GM12864 (cell line): Measurements from ENCODE around the gene NTRK3.

Experiments
- DNase-seq: peaks from one replicate; pipeline ENCODE4 v3.0.0-alpha.2; 2011; ENCODE audit warnings: low read depth
- H3K4me3 ChIP-seq: 2 replicates; pipeline ENCODE4 v1.5.1; 2011; ENCODE audit warnings: mild to moderate bottlenecking, low read depth, low read length, control low read depth
- TF ChIP-seq, protein P1 (sequence below): IDR thresholded peaks from 2 replicates; pipeline ENCODE4 v1.5.1; 2011; ENCODE audit warnings: low read depth, mild to moderate bottlenecking, moderate library complexity, low read length, control low read depth, inconsistent platforms; ENCODE audit errors: missing control alignments

Gene NTRK3

GRCh38 chr15:87941606-87942005 lies 314.9 kb downstream of the NTRK3 start:
- H3K4me3 ChIP-seq = no peak overlapping the region
- DNase-seq = no peak
- TF ChIP-seq, protein P1, sequence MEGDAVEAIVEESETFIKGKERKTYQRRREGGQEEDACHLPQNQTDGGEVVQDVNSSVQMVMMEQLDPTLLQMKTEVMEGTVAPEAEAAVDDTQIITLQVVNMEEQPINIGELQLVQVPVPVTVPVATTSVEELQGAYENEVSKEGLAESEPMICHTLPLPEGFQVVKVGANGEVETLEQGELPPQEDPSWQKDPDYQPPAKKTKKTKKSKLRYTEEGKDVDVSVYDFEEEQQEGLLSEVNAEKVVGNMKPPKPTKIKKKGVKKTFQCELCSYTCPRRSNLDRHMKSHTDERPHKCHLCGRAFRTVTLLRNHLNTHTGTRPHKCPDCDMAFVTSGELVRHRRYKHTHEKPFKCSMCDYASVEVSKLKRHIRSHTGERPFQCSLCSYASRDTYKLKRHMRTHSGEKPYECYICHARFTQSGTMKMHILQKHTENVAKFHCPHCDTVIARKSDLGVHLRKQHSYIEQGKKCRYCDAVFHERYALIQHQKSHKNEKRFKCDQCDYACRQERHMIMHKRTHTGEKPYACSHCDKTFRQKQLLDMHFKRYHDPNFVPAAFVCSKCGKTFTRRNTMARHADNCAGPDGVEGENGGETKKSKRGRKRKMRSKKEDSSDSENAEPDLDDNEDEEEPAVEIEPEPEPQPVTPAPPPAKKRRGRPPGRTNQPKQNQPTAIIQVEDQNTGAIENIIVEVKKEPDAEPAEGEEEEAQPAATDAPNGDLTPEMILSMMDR = no peak

DNA sequence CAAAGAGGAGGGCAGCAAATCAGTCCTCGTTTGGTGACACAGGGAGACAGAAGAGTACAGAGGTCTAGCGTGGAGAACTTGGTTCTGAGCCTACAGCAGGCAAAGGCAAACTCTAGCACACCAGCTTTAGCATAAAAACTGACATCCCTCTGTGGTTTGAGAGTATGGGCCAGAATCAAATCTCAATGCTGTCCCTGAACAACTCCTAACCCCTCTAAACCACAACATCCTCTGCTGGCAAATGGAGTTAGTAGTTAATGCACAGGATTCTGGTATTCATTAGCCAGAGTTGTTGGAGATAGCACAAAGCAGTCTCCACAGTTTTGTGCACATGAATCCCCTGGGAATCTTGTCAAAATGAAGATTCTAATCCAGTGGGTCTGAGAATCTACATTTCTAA lies 315.8 kb downstream of the NTRK3 start:
- TF ChIP-seq, protein P1 = no peak
- no peak overlapping the region for H3K4me3 ChIP-seq

GRCh38 chr15:87939848-87940457 lies 316.6 kb downstream of the NTRK3 start:
- no peak overlapping the region for H3K4me3 ChIP-seq
- TF ChIP-seq, protein P1 = no peak
- no peak for DNase-seq

More for the DNA sequence above, 315.8 kb downstream of the NTRK3 start:
- DNase-seq = no peak

GRCh38 chr15:87938031-87938430 lies 318.5 kb downstream of the NTRK3 start:
- no peak overlapping the region for H3K4me3 ChIP-seq
- TF ChIP-seq, protein P1 = no peak
- no peak for DNase-seq

GRCh38 chr15:87935583-87935982 lies 321.0 kb downstream of the NTRK3 start:
- TF ChIP-seq, protein P1 = no peak
- no peak overlapping the region for H3K4me3 ChIP-seq
- DNase-seq = no peak

- DNase-seq = no peak
- TF ChIP-seq, protein P1 = no peak
- H3K4me3 ChIP-seq = no peak overlapping the region
Observed at GRCh38 chr15:87931584-87931983, 325.0 kb downstream of the NTRK3 start.

DNA sequence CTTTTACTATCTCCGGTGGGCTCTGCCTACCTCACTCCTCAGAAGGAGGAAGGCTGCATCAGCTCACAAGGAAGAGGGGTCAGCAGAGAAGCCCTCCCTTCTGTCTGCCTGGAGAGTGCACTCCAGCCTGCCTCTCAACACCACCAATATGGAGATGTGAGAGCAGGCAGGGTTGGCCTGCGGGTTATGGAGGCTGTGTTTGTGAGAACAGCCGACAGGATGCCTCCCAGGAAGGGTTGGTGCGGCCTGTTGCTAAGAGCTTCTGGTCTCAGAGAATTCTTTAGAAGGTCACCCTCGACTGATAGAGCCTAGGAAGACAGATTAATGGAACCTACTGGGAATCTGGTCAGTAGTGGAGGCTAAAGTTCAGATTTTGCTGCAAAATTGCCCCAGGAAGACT lies 326.1 kb downstream of the NTRK3 start:
- TF ChIP-seq, protein P1 = no peak
- no peak overlapping the region for H3K4me3 ChIP-seq
- no peak for DNase-seq
